Ramos (cell line): ENCODE data around the gene MICAL3.
"Not testable (repeated sequence)": the region's sequence is repeated elsewhere in the genome, so short reads cannot be mapped to it uniquely, and the experiment has no call there.

Experiments
- in situ Hi-C: fragments of 300-500 bp; cut with MboI; formaldehyde crosslinking; loops from one replicate; pipeline ENCODE4 v1.14.3; 2022; ENCODE audit warnings: low sequenced_read_pairs; ENCODE audit not compliant: unreplicated experiment

The MICAL3 gene

GRCh38 chr22:17897426-17897825, 126.9 kb downstream of the MICAL3 start:
- in situ Hi-C loops = no loop called here

- in situ Hi-C loops = no loop called here
Observed at GRCh38 chr22:17896586-17896985, 127.8 kb downstream of the MICAL3 start.

GRCh38 chr22:17893900-17894535, 130.3 kb downstream of the MICAL3 start:
- in situ Hi-C loops = no loop called here

DNA sequence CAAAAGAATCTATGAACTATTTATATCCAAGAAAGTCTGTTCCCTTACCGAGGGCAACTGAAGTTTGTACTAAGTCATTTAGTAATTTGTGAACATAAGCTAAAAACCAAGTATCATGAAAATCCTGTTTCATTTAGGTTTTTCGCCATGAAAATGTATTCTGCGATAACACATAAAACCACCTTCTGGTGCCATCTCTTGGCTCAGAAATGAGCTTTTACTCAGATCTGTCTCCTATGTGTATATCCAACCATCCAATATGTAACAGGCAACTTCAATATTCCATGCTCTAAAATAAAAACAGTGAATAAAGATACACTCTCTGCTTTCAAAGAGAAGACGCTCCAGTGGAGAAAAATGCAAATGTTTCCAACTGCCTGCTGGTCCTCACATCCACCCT, 132.0 kb downstream of the MICAL3 start:
- in situ Hi-C loops = no loop called here

DNA sequence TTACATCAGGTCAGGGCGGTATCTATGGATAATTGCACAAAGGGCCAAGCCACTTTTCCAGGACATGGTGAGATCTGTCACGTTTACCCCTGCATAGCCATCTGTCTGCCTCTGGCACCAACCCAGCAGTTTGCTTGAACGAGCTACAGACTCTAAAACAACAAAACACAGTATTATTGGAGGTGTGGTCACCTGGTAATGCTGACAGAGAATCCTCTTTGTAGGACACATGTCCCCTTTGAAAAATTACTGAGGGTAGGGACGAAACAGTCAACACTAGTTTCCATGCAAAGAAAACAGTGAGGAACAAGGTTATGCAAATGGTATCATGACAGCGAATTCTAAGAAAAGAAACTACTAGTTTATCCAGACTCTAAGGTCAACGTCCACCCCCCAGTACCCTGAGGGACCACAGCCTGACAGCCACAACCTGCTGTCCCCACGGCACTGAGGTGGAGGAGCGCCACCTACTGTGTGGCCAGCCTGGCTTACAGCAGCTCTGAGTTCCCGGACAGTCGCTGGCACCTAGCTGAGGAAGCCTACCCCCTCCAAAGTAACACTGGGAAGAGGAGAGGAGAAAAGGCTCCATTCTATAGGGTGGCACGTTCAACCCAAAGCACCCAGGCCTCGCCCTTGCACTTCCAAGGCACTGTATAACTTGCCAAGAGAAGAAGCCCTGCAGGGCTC, 132.7 kb downstream of the MICAL3 start:
- in situ Hi-C loops = no loop called here

- in situ Hi-C loops = no loop called here
Observed at GRCh38 chr22:17890892-17891291, 133.5 kb downstream of the MICAL3 start.

DNA sequence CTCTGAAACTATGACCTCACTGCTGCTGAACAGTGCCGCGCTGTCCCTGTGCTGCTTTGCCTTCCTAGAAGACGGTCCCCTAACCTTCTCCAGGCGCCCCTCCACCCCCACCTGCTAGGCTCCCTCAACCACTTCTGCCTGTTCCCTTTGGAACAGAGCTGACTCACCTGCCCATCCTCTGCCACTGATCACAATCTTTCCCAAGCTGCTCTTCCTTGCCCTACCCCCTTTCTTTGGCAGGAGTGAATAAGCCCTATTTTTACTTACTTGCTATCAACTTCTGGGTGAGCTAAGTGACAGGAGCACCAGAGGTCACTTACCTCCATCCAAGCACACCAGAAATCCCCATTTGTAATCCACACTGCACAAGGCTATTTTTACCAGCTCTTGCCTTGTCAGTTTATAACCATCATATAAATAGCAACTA, 134.1 kb downstream of the MICAL3 start:
- in situ Hi-C loops = no loop called here

DNA sequence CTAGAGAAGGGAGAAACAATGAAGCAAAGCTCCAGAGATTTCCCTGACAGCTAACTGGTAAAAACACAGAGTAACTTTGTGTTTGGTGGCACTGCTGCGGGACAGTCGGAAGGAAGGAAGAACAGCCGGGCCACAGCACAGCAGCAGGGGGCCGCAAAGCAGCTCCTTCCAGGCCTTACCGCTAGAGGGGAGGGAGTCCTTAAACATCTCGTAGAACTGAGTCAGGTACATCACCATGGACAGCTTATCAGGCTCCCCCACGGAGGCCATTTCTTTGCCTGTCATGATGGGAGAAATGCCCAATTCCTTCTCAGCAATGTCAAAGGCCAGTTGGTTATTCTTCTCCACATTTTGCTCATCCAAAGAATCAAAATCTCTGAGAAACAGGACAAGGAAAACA, 135.5 kb downstream of the MICAL3 start:
- in situ Hi-C loops = no loop called here

DNA sequence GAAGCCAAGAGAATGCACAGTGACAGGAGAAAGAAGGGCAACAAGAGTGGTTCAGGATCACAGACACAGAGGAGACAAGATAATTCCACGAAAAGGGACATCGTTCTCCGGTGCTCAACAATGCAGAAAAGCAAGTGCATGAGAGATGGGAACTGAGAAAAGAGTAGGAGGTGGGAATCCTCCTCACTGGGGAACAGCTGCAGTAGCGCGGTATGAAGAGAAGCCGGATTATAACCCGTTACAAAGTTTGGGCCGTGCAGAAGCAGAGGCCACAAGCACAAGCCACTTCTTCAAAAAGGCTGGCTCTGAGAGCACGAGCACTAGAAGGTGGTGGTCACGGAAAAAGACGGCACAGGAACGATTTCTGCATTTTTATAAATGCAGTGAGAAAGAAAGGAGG, 135.9 kb downstream of the MICAL3 start:
- in situ Hi-C loops = no loop called here

DNA sequence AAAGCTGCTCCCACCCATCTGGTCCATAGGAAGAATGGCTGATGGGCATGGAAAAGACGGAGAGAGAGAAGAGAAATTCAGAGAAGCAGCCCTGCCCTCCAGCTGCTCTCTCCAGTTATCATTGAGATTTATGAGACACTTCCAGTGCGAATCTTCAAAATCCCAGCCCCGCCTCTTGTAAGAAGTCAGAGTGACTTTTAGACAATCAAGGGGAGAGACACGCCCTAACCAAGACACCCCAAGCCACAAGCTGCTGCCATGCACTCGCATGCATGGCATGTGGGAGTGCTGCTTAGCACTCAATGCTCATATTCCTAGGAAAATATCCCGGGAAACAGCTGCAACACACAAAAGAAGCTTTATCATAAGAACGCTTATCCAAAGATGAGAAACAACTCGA, 139.5 kb downstream of the MICAL3 start:
- in situ Hi-C loops = no loop called here

DNA sequence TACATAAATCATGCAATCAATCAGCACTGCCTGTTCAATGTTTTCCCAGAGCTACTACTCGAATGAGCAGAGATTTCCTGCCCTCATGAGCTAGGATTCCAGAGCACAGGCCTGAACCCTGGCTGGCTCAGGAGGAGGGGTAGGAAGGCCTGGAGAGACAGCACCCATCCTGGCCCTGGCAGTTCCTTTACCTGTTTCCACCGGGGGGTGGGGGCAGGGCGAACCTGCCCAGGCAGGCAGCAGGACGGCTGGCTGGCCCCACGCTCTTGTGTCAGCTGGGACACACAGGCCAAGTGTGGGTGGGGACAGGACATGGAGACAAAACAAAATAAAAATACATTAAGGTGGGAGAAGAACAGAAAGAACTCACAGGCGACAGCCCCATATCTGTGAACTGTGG, 140.3 kb downstream of the MICAL3 start:
- in situ Hi-C loops = no loop called here

GRCh38 chr22:17883356-17883755, 141.0 kb downstream of the MICAL3 start:
- in situ Hi-C loops = no loop called here

DNA sequence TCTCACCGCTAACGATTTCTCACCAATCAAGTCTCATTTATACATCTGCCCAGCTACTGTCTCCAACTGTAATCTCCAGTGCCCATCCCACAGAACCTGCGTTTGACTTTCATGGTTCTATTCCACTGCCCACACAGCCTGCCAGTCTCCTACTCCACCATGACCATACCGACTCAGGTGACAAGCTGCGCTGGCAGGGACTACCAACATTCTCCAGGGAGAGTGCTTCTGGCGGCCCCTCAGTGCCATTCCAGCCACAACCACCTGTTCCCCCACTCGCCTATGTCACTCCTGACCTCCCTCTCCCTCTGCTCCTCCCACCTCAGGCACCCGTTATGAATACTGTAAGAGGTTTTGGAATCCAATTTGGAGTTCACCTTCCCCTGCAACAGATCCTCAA, 141.6 kb downstream of the MICAL3 start:
- in situ Hi-C loops = no loop called here

DNA sequence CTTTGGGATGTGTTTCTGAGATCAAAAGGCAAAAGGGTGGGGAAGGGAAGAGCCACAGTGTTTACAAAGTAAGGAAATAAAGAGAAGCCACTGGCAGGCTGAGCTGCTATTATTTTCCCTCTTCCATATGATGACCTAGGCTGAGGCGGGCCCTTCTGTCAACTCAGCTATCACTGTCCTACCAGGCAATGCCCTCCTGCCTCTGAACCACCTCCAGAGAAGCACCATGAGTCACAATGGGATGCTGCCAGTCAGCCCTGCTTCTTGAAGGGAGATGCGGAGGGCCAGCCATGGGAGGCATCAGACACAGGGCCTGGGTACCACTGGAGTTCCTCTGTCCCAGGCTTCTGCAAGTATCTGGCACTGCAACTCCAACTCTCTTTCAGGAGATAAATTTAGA, 142.2 kb downstream of the MICAL3 start:
- in situ Hi-C loops = no loop called here

DNA sequence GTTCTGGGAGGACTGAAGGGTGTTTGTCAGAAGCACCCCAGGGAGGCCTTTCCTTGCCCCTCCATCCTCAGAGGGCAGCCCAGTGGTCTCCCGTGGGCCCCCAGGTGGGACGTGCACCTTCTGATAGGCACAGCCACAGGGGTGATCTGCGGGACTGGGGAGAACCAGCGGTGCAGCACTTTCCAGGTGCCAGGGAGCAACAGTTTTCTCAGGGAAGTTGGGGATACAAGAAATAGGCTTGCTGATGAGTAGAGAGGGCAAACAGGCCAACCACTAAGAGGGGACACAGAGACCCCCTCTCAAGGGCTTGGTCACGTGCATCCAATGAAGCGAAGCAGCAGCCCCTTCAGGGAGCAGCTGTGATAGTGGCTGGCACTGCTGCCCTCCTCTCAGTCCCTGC, 143.0 kb downstream of the MICAL3 start:
- in situ Hi-C loops = no loop called here

DNA sequence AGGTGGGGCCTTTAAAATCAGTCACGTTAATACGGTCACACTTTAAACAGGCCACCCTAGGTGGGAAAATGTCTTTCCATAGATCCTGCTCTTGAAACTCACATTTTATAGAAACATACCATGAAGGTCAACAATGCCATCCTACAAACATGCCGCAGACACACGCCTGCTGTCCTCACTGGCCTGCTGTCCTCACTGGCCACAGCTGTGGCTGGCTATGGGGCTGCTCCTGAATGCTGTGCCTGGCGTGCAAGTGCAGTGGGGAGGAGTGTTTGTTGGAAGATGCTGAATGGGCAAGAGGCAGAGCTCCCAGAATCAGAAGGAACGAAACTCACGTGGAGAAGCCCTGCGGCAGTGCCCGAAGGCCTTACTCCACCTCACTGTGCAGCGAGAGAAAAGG, 143.9 kb downstream of the MICAL3 start:
- in situ Hi-C loops = no loop called here

DNA sequence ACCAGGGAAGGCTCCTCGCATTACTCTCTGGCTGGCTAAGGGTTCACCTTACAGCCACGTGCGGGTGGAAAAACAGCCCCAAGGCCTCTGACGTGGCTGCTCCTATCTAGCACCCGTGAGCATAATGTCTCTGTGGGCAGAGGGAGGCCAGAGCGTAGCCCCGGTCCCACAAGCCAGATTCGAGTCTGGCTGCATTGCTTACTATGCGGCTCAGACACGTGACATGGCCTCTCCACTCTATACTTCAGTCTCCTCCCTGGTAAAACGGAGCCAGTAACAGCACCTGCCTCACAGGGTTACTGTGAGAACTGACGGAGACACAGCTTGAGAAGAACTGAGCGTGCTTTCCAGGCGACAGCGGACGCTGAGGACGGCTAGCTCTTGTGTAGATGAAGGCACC, 144.3 kb downstream of the MICAL3 start:
- in situ Hi-C loops = no loop called here

DNA sequence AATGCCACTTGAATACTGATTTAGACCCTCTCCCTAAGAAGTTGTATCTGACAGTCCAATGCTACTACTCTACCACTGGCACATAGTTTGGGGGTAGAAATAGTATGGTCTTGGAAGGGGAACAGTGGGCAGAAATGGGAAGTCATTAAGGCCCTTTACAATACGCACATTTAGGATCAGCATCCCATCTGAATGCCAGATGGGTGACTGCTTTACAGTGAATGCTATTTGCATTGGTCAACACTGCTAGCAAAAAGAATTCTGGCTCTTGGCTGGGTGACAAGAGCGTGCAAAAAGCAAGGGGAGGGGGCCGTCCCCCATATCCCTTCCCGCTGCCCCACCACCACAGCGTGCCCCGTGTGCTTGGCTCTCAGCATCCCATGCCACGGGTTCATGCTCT, 145.4 kb downstream of the MICAL3 start:
- in situ Hi-C loops = no loop called here

- in situ Hi-C loops = no loop called here
Observed at GRCh38 chr22:17878186-17878694, 146.1 kb downstream of the MICAL3 start.

GRCh38 chr22:17876878-17877855, 147.2 kb downstream of the MICAL3 start:
- in situ Hi-C loops = not testable (repeated sequence)

GRCh38 chr22:17876306-17876831, 148.0 kb downstream of the MICAL3 start:
- in situ Hi-C loops = no loop called here
